ENCODE measurements around the gene ROCK2.

GRCh38 chr2:11385847-11386246 is 41.4 kb upstream of the ROCK2 start:
- TF ChIP-seq CTCF (IDR thresholded peaks at IDR 0.05) (no peak), POLR2A (IDR thresholded peaks at IDR 0.05) (no peak)
